Fibroblast of lung (primary cell): Measurements from ENCODE around the gene CLCA1. TPM values are rescaled to one million over a fixed set of nuclear protein-coding genes. Genes with fewer than 3 reads are reported as not detected.
"Not testable (repeated sequence)": the region's sequence is repeated elsewhere in the genome, so short reads cannot be mapped to it uniquely, and the experiment has no call there.

Source experiments
- DNase-seq, 2 donors: peaks; one replicate each; pipeline versions ENCODE4 v3.0.0 to v3.0.0-alpha.2; 2010; ENCODE audit warnings: low read depth in 2 of 2
- H2AFZ ChIP-seq: 2 replicates; pipeline ENCODE4 v1.5.1; 2012; ENCODE audit warnings: low read length, control low read depth, inconsistent platforms
- H3K27ac ChIP-seq: 2 replicates; pipeline ENCODE4 v1.5.1; 2011; ENCODE audit warnings: low read length, control low read depth; ENCODE audit not compliant: insufficient read depth
- H3K27me3 ChIP-seq: 2 replicates; pipeline ENCODE4 v1.5.1; 2011; ENCODE audit warnings: mild to moderate bottlenecking, low read length; ENCODE audit not compliant: control insufficient read depth, insufficient read depth
- H3K36me3 ChIP-seq: 2 replicates; pipeline ENCODE4 v1.5.1; 2011; ENCODE audit warnings: low read length; ENCODE audit not compliant: control insufficient read depth, insufficient read depth
- H3K4me1 ChIP-seq: 2 replicates; pipeline ENCODE4 v1.5.1; 2011; ENCODE audit warnings: low read length; ENCODE audit not compliant: control insufficient read depth, insufficient read depth; ENCODE audit errors: extremely low read depth
- H3K4me2 ChIP-seq: 2 replicates; pipeline ENCODE4 v1.5.1; 2011; ENCODE audit warnings: low read length, control low read depth; ENCODE audit not compliant: insufficient read depth; ENCODE audit errors: extremely low read depth
- H3K4me3 ChIP-seq, 4 experiments: fragments of 200-600 bp in 1 of 4; sonication (generic) in 1 of 4; replicated peaks in 1 of 4; 2 replicates each; pipeline ENCODE4 v1.5.1; 2011 to 2016; ENCODE audit warnings: low read length in 4 of 4, low read depth in 3 of 4, mild to moderate bottlenecking in 3 of 4, control low read depth in 2 of 4, inconsistent platforms in 1 of 4, mixed read lengths in 1 of 4; ENCODE audit not compliant: insufficient read depth in 1 of 4; ENCODE audit errors: control extremely low read depth in 1 of 4
- H3K79me2 ChIP-seq: 2 replicates; pipeline ENCODE4 v1.5.1; 2012; ENCODE audit warnings: mild to moderate bottlenecking, low read length, inconsistent platforms; ENCODE audit not compliant: control insufficient read depth, insufficient read depth
- H3K9ac ChIP-seq: 2 replicates; pipeline ENCODE4 v1.5.1; 2011; ENCODE audit warnings: mild to moderate bottlenecking, low read length, control low read depth; ENCODE audit not compliant: insufficient read depth
- H3K9me3 ChIP-seq: 2 replicates; pipeline ENCODE4 v1.5.1; 2012; ENCODE audit warnings: low read depth, low read length; ENCODE audit not compliant: control insufficient read depth, insufficient read depth
- H4K20me1 ChIP-seq: 2 replicates; pipeline ENCODE4 v1.5.1; 2011; ENCODE audit warnings: low read length; ENCODE audit not compliant: control insufficient read depth, insufficient read depth; ENCODE audit errors: extremely low read depth
- CTCF ChIP-seq, 2 donors: IDR thresholded peaks in 1 of 2; conservative IDR thresholded peaks in 1 of 2; 1 replicate in 1 of 2; 2 replicates in 1 of 2; pipeline ENCODE4 v1.5.1; 2011 to 2012; ENCODE audit warnings: low read length in 2 of 2, control low read depth in 1 of 2, inconsistent platforms in 1 of 2, low read depth in 1 of 2, mild to moderate bottlenecking in 1 of 2
- EZH2 ChIP-seq: IDR thresholded peaks from 2 replicates; pipeline ENCODE4 v1.5.1; 2012; ENCODE audit warnings: low read length, control low read depth, mild to moderate bottlenecking; ENCODE audit errors: missing control alignments
- polyA plus RNA-seq, 2 donors: library from polyadenylated mRNA; depleted of rRNA in 1 of 2; stranded (reverse) in 1 of 2; unstranded in 1 of 2; fragments of >200 nt; gene quantifications; 2 replicates each; pipeline ENCODE4 v1.2.1, GENCODE V29; 2011 to 2012; ENCODE audit warnings: missing spikeins in 1 of 2
- total RNA-seq: library from RNA; depleted of rRNA; stranded (reverse); fragments of >200 nt; gene quantifications from 2 replicates; pipeline ENCODE4 v1.2.1, GENCODE V29; 2014

CLCA1 gene
- total and polyA plus RNA-seq, 2 donors (not counting 1 experiment from before 2014, with no cell fraction given) = 0.01 TPM; not detected in 1

DNA sequence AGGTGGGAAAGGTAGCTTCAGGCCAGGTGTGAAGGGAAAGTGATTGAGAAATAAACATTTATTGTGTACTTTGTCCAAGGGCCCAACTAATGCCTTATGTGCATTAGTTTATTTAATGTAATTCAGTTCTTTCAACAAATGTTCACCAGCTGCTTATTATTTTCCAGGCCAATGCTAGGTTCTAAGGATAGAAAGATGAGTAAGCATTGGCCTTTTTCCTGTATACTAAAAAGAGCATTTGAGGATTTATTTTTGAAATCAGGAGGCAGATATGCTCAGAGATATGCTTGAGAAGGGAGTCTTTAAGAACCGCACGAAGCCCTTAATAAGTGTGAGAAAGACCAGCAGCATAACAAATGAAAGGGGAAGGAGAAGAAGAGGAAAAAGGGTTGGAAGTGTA, 32.0 kb downstream of the CLCA1 start:
- Histone ChIP-seq H2AFZ (no peak overlapping the region), H3K79me2 (no peaks in the 10 kb centered on the region), H3K9ac (no peak overlapping the region), H3K4me2 (no peak overlapping the region), H3K27me3 (peaks cover 2% of the 10 kb centered on the region), H3K9me3 (no peaks in the 10 kb centered on the region), H4K20me1 (no peaks in the 10 kb centered on the region), H3K4me1 (no peaks in the 10 kb centered on the region), H3K27ac (no peak overlapping the region), H3K36me3 (no peaks in the 10 kb centered on the region), H3K4me3 (no peak overlapping the region)
- DNase-seq = peak in 1 of 2 donors; percentile 21
- TF ChIP-seq EZH2 (no peak), CTCF (conservative IDR thresholded peaks at IDR 0.05 in 1 of 2, IDR thresholded peaks at IDR 0.05 in 1 of 2; ENCODE audit: low read depth in 1 of 2, low read length in 2 of 2) (no peak)

DNA sequence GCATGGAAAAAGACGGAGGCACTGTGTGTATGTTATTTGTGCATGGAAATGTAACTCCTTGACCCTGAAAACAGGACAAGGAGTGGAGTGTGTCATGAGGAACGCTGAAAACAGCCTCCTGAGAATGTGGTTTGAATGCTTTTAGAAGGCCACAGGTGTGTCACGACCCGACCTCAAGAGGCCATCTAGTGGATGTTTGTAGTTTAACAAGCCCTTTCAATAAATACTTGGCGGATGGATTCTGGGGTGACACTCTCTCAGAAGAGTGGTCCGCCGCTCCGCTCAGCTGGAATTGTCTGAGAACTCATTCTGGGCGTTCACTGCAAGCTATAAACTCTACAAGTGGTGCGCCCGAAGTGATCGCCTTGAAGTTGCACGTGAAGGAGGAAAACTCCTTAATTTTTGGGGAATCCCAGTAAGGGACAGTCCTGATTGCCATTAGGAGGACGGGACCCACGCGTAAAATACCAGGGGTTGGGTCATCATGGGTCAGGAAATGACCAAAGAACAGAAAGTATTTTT, 33.5 kb downstream of the CLCA1 start:
- not testable (repeated sequence) for H3K27ac ChIP-seq, H3K79me2 ChIP-seq, H3K9me3 ChIP-seq, H4K20me1 ChIP-seq, H3K4me2 ChIP-seq, H3K4me1 ChIP-seq, H3K36me3 ChIP-seq, H3K9ac ChIP-seq, H3K27me3 ChIP-seq, H2AFZ ChIP-seq
- peak; percentile 17 to 19 for DNase-seq
- H3K4me3 ChIP-seq = peak overlapping the region in 1 of 4 experiments; percentile 14
- peak in 1 of 2 donors; percentile 20 for TF ChIP-seq CTCF (conservative IDR thresholded peaks at IDR 0.05 in 1 of 2, IDR thresholded peaks at IDR 0.05 in 1 of 2; ENCODE audit: low read depth in 1 of 2, low read length in 2 of 2)

GRCh38 chr1:86502721-86503405, 34.1 kb downstream of the CLCA1 start:
- DNase-seq = peak in 1 of 2 donors; percentile 41
- Histone ChIP-seq H3K4me1 (no peaks in the 10 kb centered on the region), H3K4me3 (peak overlapping the region in 1 of 4 experiments; percentile 14), H3K36me3 (no peaks in the 10 kb centered on the region), H3K9ac (no peak overlapping the region), H3K27ac (no peak overlapping the region), H3K27me3 (peaks cover 2% of the 10 kb centered on the region), H3K79me2 (no peaks in the 10 kb centered on the region), H2AFZ (no peak overlapping the region), H4K20me1 (no peaks in the 10 kb centered on the region), H3K9me3 (no peaks in the 10 kb centered on the region), H3K4me2 (no peak overlapping the region)
- no peak for TF ChIP-seq CTCF (conservative IDR thresholded peaks at IDR 0.05 in 1 of 2, IDR thresholded peaks at IDR 0.05 in 1 of 2; ENCODE audit: low read depth in 1 of 2, low read length in 2 of 2)
- no peak for TF ChIP-seq EZH2
